Measurements from ENCODE around the gene HPSE2.
A peak's percentile ranks its signal among the peaks of the same experiment; 100 is the strongest.
"Not testable (repeated sequence)": the region's sequence is repeated elsewhere in the genome, so short reads cannot be mapped to it uniquely, and the experiment has no call there.

The HPSE2 gene

DNA sequence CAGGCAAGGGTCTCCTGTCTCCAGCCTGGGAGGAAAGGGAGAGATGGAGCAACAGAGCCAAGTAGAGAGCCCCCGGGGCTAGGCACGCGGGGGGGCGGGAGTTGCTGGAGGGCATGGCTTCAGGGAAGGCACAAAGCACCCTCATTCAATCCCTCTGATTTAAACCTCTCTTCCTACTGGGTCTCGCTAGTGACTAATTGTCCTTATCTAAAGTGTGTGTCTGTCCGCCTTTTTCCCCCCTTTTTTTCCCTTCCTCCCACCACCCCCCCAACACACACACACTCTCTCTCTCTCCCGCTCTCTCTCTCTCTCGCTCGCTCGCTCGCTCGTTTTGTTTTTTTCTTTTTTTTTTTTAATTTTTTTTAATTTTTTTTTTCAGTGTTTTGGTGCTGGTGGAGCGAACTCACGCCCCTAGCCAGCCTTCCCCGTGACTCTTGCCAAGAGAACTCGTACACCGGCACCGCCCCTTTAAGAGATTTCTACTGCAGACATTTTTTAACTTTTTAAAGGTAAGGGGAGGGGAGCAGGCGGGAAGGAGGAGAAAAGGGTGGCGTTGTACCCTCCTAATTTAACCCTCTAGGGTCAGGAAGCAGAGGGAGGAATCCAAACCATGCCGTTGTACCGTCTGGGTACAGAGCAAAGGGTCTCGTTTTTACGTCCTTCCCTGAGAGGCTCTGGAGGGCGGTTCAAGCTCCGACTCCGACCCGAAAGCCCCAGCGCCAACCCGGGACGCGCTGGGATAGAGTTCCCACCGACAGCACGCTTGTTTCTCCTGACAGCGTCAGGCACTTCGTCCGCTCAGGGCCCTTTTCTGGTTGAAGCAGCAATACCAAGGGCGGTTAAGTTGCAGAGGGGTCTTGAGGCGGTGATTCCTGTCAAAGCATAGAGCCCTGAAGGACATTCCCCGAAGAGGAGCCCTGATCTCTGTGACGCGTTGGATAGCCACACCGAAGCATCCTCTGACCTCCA is at the start of gene HPSE2:
Gene HPSE2, minus strand, starts transcription at position 195 of the 969 bp plus-strand sequence.
- peak within 1 kb of the TSS; percentile 61 for H3K4me3 ChIP-seq (ENCODE audit: low read length)
- TF ChIP-seq, protein P1, sequence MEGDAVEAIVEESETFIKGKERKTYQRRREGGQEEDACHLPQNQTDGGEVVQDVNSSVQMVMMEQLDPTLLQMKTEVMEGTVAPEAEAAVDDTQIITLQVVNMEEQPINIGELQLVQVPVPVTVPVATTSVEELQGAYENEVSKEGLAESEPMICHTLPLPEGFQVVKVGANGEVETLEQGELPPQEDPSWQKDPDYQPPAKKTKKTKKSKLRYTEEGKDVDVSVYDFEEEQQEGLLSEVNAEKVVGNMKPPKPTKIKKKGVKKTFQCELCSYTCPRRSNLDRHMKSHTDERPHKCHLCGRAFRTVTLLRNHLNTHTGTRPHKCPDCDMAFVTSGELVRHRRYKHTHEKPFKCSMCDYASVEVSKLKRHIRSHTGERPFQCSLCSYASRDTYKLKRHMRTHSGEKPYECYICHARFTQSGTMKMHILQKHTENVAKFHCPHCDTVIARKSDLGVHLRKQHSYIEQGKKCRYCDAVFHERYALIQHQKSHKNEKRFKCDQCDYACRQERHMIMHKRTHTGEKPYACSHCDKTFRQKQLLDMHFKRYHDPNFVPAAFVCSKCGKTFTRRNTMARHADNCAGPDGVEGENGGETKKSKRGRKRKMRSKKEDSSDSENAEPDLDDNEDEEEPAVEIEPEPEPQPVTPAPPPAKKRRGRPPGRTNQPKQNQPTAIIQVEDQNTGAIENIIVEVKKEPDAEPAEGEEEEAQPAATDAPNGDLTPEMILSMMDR (conservative IDR thresholded peaks at IDR 0.05; ENCODE audit: low read length), result no peak

DNA sequence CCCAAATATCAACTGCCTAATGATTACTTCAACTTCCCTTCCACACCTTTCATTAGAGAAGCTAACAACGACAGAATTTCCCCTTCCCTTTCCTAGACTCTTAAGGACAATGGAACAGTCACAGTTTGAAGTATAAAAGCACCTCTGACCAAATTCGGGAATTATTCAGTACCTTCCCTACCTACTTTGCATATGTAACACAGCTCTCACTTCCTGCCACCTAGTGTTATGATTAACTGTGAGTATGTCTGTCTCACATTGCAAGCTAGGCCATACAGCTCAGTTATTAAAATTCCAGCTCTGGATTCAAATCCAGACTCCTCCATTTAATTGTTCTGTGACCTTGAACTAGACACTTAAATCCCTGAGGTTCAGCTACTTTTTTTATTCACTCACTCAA is 44.8 kb upstream of the HPSE2 start:
- TF ChIP-seq, protein P1 (conservative IDR thresholded peaks at IDR 0.05; ENCODE audit: low read length), result no peak
- DNase-seq (ENCODE audit: low read depth), result no peak
- no peak overlapping the region for H3K4me3 ChIP-seq (ENCODE audit: low read length)

More for the DNA sequence above, at the start of gene HPSE2:
- DNase-seq (ENCODE audit: low read depth), result no peak

DNA sequence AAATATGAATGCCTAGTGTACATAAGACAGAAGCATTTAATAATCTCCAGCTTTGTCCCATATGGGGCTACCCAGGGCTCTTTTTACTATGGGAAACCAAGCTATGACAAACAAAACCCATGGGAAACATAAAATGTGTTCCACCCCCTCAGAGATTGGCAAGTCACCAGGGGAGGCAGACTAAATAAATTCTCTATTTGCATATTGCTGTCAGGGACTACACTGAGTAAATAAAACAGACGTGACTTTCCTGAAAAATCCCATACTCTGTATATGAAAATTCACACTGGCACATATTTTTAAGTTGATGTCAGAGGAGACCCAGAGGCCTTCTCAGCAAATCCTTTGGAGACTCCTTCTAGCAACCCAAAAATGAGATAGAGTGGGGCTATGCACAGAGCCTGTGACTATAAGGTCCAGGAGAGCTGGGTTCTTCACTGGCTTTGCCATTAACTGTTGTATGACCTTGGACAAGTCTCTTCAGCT is 44.0 kb upstream of the HPSE2 start:
- TF ChIP-seq, protein P1 (conservative IDR thresholded peaks at IDR 0.05; ENCODE audit: low read length), result no peak
- DNase-seq (ENCODE audit: low read depth), result peak; percentile 86
- H3K4me3 ChIP-seq (ENCODE audit: low read length), result no peak overlapping the region

DNA sequence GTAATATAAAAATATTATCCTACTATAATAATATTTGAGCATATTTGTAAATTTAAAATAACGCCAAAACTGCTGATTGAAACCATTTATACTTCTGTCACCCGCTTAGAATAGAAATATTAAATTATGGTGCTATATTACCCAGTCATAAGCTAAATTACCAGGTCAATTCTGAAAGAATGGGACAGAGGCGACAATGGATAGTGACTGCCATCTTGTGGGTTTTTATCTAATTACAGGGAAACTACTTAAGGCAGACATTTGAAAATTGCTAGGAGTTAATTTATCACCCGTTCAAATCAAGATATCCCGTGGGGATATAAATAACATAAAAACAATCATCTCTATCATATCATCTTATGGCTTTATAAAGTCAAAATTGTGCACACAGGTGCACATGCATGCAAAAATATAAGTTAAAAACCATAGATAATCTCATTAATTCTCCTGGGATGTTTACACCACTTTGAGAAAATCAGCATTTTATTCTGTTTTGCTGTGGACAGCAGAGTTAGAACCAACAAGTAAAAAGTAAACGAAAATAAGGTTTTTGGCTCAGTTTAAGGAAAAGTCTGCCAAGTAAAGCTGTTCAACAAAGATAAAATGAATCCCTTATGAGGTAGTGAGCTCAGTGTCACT is 41.3 kb upstream of the HPSE2 start:
- DNase-seq (ENCODE audit: low read depth), result no peak
- no peak overlapping the region for H3K4me3 ChIP-seq (ENCODE audit: low read length)
- TF ChIP-seq, protein P1 (conservative IDR thresholded peaks at IDR 0.05; ENCODE audit: low read length), result peak; percentile 35; the same call in 1 of the 2 replicates

DNA sequence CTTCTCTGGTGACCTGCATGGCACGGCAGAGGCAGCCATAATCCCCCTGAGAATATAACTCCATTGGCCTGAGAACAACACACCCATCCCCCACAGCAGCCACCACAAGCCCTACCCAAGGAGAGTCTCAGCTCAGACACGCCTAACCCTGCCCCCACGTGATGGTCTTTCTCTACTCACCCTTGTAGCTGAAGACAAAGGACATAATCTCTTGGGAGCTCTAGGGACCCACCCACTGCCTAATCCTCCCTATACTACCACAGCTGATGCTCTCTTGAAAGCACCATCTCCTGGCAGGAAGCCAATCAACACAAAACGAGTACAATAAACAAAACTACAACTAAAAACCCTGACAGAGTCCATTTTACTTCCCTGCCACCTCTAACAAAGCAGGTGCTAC is 30.7 kb upstream of the HPSE2 start:
- DNase-seq (ENCODE audit: low read depth), result no peak
- no peak overlapping the region for H3K4me3 ChIP-seq (ENCODE audit: low read length)
- TF ChIP-seq, protein P1 (conservative IDR thresholded peaks at IDR 0.05; ENCODE audit: low read length), result no peak

DNA sequence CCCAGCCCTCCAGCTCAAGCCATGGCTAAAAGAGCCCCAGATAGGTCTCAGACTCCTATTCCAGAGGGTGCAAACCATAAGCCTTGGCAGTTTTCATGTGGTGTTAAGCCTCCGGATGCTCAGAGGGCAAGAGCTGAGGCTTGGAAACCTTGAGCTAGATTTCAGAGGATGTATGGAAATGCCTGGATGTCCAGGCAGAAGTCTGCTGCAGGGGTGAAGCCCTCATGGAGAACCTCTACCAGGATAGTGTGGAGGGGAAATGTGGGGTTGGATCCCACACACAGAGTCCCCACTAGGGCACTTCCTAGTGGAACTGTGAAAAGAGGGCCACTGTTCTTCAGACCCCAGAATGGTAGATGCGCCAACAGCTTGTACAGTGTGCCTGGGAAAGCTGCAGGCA is 13.2 kb upstream of the HPSE2 start:
- no peak for DNase-seq (ENCODE audit: low read depth)
- no peak overlapping the region for H3K4me3 ChIP-seq (ENCODE audit: low read length)
- TF ChIP-seq, protein P1 (conservative IDR thresholded peaks at IDR 0.05; ENCODE audit: low read length), result no peak

DNA sequence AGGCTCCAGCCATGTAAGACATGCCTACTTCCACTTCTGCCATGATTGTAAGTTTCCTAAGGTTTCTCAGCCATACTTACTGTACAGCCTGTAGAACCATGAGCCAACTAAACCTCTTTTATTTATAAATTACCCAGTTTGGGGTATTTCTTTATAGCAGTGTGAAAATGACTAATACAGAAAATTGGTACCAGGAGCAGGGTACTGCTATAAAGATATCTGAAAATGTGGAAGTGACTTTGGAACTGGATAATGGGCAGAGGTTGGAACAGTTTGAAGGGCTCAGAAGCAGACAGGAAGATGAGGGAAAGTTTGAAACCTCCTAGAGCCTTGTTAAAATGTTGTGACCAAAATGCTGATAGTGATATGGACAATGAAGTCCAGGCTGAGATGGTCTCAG is 12.2 kb upstream of the HPSE2 start:
- DNase-seq (ENCODE audit: low read depth); H3K4me3 ChIP-seq (ENCODE audit: low read length): not testable (repeated sequence)
